Measurements from ENCODE around the gene ALK. TPM values are rescaled to one million over a fixed set of nuclear protein-coding genes. Genes with fewer than 3 reads are reported as not detected.

Gene ALK
- total RNA-seq, 1 donor from 2014 or later = not detected

DNA sequence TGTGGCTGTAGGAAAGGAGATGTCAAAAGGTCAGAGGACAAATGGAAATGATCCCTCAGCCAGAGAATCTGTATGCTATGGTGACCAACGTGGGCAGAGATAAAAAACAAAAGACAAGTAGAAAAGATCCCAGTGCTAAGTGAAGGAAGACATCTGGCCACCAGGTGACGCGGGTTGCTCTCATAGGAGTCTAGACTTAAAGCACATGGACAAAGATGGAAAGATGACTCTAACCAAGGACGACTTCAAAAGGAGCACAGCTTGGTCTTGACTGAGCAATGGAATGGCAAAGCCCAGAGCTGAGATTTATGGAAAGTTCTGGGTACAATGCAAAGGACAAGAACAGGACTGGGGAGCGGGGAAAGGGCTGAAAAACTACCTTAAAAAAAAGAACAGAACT lies 709.4 kb downstream of the ALK start:
- no peak for DNase-seq (ENCODE audit: low spot score, unreplicated experiment)
- H3K4me1 Mint-ChIP-seq (ENCODE audit: low read depth) = no peaks in the 10 kb centered on the region

DNA sequence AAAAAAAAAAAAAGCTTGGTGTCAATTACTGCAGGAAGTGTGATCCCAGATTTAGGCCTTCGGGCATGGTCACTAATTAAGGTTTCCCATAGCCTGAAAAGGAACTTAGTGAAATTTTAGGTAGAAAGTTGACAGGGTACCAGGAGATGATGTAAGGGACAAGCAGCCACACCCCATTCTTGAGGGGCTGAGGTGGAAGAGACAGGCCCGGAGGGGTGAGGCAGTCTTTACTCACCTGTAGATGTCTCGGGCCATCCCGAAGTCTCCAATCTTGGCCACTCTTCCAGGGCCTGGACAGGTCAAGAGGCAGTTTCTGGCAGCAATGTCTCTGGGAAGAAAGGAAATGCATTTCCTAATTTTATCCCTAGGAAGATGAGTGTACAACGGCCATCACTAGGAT lies 711.8 kb downstream of the ALK start:
- H3K9me3 Mint-ChIP-seq (ENCODE audit: low read depth) = no peaks in the 10 kb centered on the region
- TF ChIP-seq, protein P1, sequence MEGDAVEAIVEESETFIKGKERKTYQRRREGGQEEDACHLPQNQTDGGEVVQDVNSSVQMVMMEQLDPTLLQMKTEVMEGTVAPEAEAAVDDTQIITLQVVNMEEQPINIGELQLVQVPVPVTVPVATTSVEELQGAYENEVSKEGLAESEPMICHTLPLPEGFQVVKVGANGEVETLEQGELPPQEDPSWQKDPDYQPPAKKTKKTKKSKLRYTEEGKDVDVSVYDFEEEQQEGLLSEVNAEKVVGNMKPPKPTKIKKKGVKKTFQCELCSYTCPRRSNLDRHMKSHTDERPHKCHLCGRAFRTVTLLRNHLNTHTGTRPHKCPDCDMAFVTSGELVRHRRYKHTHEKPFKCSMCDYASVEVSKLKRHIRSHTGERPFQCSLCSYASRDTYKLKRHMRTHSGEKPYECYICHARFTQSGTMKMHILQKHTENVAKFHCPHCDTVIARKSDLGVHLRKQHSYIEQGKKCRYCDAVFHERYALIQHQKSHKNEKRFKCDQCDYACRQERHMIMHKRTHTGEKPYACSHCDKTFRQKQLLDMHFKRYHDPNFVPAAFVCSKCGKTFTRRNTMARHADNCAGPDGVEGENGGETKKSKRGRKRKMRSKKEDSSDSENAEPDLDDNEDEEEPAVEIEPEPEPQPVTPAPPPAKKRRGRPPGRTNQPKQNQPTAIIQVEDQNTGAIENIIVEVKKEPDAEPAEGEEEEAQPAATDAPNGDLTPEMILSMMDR (IDR thresholded peaks at IDR 0.05; ENCODE audit: unreplicated experiment) = no peak
- H3K27me3 Mint-ChIP-seq = peaks cover 4% of the 10 kb centered on the region
- H3K4me1 Mint-ChIP-seq (ENCODE audit: low read depth) = no peaks in the 10 kb centered on the region
- H3K36me3 Mint-ChIP-seq (ENCODE audit: insufficient read depth) = no peaks in the 10 kb centered on the region
- DNase-seq (ENCODE audit: low spot score, unreplicated experiment) = no peak
- no peak overlapping the region for H3K27ac Mint-ChIP-seq
- H3K4me3 Mint-ChIP-seq (ENCODE audit: low read depth) = no peak overlapping the region

More for the DNA sequence above, 709.4 kb downstream of the ALK start:
- TF ChIP-seq, protein P1 (IDR thresholded peaks at IDR 0.05; ENCODE audit: unreplicated experiment) = peak; percentile 33
- H3K36me3 Mint-ChIP-seq (ENCODE audit: insufficient read depth) = no peaks in the 10 kb centered on the region
- H3K4me3 Mint-ChIP-seq (ENCODE audit: low read depth) = no peak overlapping the region
- H3K27me3 Mint-ChIP-seq = peaks cover 4% of the 10 kb centered on the region
- no peaks in the 10 kb centered on the region for H3K9me3 Mint-ChIP-seq (ENCODE audit: low read depth)
- no peak overlapping the region for H3K27ac Mint-ChIP-seq

DNA sequence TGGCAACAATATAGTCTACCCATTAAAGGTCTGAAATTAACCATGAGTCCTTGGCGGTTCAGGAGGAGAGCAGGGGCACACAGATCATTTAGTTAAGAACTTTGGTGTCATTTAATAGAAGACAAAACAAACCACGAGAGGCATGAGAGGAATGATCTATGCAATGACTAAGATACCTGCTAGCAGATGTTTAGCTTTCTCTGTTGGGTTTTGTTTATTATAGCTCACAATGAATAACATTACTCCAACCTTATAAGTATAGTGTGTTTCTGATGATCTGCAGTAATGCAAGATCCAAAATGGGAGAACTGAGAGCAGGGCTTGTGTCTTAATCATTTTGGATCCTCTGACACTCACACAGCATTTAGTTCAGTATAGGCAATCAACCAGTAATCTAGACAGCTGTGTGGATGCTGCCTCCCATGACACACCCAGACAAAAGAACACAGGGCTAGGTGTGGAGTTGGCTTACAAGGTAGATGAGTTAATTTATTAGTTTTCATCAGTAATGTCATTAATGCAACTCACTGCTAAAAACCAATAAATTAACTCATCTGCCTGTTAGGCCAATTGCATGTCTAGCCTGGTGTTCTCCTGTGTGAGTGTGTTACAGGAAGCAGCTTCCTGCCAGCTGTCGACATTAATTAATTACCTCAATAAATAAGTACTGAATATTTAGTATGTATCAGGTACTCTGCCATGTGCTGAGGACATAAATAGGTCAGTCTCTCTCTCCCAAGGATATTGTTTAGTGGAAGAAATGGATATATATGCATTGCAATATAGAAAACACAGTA lies 713.8 kb downstream of the ALK start:
- H3K36me3 Mint-ChIP-seq (ENCODE audit: insufficient read depth) = no peaks in the 10 kb centered on the region
- H3K27ac Mint-ChIP-seq = no peak overlapping the region
- no peaks in the 10 kb centered on the region for H3K27me3 Mint-ChIP-seq
- no peaks in the 10 kb centered on the region for H3K4me1 Mint-ChIP-seq (ENCODE audit: low read depth)
- no peak for DNase-seq (ENCODE audit: low spot score, unreplicated experiment)
- H3K4me3 Mint-ChIP-seq (ENCODE audit: low read depth) = no peak overlapping the region
- TF ChIP-seq, protein P1 (IDR thresholded peaks at IDR 0.05; ENCODE audit: unreplicated experiment) = no peak
- no peaks in the 10 kb centered on the region for H3K9me3 Mint-ChIP-seq (ENCODE audit: low read depth)

DNA sequence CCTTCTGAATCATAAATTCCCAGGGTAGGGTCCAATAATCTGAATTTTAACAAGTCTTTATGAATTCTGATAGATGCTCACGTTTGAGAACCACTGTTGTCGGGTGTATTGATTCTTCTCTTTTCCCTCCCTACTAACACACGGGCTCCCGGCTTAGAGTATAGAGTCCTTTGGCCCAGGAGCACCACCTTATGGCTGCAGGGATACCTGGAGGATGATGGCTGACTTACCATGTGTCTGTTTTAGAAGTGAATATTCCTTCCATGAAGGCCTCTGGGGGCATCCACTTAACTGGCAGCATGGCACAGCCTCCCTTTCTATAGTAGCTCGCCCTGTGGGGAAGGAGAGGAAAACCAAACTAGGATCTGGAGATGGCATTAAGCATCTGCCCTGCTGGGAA lies 714.4 kb downstream of the ALK start:
- no peaks in the 10 kb centered on the region for H3K27me3 Mint-ChIP-seq
- no peak overlapping the region for H3K4me3 Mint-ChIP-seq (ENCODE audit: low read depth)
- H3K27ac Mint-ChIP-seq = no peak overlapping the region
- TF ChIP-seq, protein P1 (IDR thresholded peaks at IDR 0.05; ENCODE audit: unreplicated experiment) = no peak
- H3K36me3 Mint-ChIP-seq (ENCODE audit: insufficient read depth) = no peaks in the 10 kb centered on the region
- no peak for DNase-seq (ENCODE audit: low spot score, unreplicated experiment)
- no peaks in the 10 kb centered on the region for H3K9me3 Mint-ChIP-seq (ENCODE audit: low read depth)
- no peaks in the 10 kb centered on the region for H3K4me1 Mint-ChIP-seq (ENCODE audit: low read depth)

DNA sequence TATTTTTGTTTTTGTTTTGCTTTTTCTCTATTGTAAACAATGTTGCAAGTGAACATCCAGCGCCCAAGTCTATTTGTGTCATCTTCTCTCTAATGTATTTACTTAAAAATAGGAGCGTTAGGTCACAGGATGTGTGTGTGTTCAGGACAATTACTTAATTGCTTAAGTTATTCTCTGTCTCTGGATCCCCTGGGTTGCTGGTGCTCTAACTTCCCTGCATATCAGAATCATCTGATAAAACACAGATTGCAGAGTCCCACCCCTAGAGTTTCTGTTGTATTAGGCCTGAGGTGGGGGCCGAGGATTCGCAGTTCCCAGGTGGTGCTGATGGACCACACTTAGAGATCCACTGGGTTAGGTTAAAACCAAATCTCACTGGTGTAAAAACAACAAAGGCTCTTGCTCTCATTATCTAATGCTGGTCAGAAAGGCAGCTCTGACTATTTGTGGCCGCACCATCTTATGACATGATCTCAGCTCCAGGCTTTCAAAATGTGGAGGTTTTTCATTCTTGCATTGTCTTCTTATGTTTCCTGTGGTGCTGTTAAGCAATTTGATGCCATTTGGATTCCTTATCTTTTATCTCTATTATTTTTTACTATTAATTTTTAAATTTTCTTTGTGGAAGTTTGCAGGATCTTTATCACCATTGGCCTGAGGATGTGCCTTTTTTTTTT lies 718.4 kb downstream of the ALK start:
- Mint-ChIP-seq H3K9me3 (ENCODE audit: low read depth) (no peaks in the 10 kb centered on the region), H3K4me3 (ENCODE audit: low read depth) (no peak overlapping the region), H3K27ac (no peak overlapping the region), H3K27me3 (no peaks in the 10 kb centered on the region), H3K36me3 (ENCODE audit: insufficient read depth) (no peaks in the 10 kb centered on the region), H3K4me1 (ENCODE audit: low read depth) (no peaks in the 10 kb centered on the region)
- TF ChIP-seq, protein P1 (IDR thresholded peaks at IDR 0.05; ENCODE audit: unreplicated experiment) = no peak
- no peak for DNase-seq (ENCODE audit: low spot score, unreplicated experiment)
